Measurements from ENCODE around the gene DZIP1.
"Not testable (repeated sequence)": the region's sequence is repeated elsewhere in the genome, so short reads cannot be mapped to it uniquely, and the experiment has no call there.

The DZIP1 gene

DNA sequence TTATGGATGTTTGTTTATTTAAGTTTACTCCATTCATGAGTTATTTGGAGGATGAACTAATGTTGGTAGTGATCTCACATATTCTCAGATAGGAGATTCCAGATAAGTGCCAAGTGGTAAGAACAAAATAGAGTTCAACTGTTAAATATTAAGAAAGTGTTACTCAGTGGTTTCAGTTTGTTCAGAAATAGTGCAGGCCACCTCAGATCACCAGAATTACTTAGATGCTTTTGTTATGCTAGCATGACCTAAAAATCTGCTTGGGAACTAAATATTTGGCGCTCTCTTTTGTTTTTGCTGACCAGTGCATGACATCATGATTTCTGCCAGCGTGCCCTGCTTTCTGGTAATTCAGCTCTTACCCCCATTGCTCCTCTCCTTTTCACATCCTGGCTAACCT lies 76.4 kb downstream of the DZIP1 start:
- no peak for TF ChIP-seq EZH2phosphoT487 (IDR thresholded peaks at IDR 0.05; ENCODE audit: low read depth)
- no peak for TF ChIP-seq CTCF (IDR thresholded peaks at IDR 0.05; ENCODE audit: low read depth, low read length)
- H3K36me3 ChIP-seq (replicated peaks; ENCODE audit: low read depth, low read length): no peaks in the 10 kb centered on the region

DNA sequence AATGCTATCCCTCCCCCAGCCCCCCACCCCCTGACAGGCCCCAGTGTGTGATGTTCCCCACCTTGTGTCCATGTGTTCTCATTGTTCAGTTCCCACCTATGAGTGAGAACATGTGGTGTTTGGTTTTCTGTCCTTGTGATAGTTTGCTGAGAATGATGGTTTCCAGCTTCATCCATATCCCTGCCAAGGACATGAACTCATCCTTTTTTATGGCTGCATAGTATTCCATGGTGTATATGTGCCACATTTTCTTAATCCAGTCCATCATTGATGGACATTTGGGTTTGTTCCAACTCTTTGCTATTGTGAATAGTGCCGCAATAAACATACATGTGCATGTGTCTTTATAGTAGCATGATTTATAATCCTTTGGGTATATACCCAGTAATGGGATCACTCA lies 78.7 kb downstream of the DZIP1 start:
- H3K9ac ChIP-seq (ENCODE audit: low read length); H3K79me2 ChIP-seq (ENCODE audit: low read length); H4K20me1 ChIP-seq (ENCODE audit: insufficient read depth, low read length); H3K4me2 ChIP-seq (ENCODE audit: low read length); H3K9me3 ChIP-seq (ENCODE audit: insufficient read depth, low read length); H2AFZ ChIP-seq (ENCODE audit: low read depth, low read length); H3K4me1 ChIP-seq (ENCODE audit: low read length); H3K36me3 ChIP-seq (replicated peaks; ENCODE audit: low read depth, low read length); H3K27ac ChIP-seq (ENCODE audit: low read length); H3K4me3 ChIP-seq (ENCODE audit: low read length): not testable (repeated sequence)
- peaks cover 22% of the 10 kb centered on the region for H3K27me3 ChIP-seq (ENCODE audit: low read depth, low read length)

More for the DNA sequence above, 76.4 kb downstream of the DZIP1 start:
- Histone ChIP-seq H3K9me3 (ENCODE audit: insufficient read depth, low read length) (no peaks in the 10 kb centered on the region), H4K20me1 (ENCODE audit: insufficient read depth, low read length) (no peaks in the 10 kb centered on the region), H3K4me2 (ENCODE audit: low read length) (no peak overlapping the region), H2AFZ (ENCODE audit: low read depth, low read length) (no peak overlapping the region), H3K9ac (ENCODE audit: low read length) (no peak overlapping the region), H3K4me3 (ENCODE audit: low read length) (no peak overlapping the region), H3K27ac (ENCODE audit: low read length) (no peak overlapping the region), H3K27me3 (ENCODE audit: low read depth, low read length) (peaks cover 38% of the 10 kb centered on the region), H3K4me1 (ENCODE audit: low read length) (no peaks in the 10 kb centered on the region), H3K79me2 (ENCODE audit: low read length) (no peaks in the 10 kb centered on the region)

DNA sequence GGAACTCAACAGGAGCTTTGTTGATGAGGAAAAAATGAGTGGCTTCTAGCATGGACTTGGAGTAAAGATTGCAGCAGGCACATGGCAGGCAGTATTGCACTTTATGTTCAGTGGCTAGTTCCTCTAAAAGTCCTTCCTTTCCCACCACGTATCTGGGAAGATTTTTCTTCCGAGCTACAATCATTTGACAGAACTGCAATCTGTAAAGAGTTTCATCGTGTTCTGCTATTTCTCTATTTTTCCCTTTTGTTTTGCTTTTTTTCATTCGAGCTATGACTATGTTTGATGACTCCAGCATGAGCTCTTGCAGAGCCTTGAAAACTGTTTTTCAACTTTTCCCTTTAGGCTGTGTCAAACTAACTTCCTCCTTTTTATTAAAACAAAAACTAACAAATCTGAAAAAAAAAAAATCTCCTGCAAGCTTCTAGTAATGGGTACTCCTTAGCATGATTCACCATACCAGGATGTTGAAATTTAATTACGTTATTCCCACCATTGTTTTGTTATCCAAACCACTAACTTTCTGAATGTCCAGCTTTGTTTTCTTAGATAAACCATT lies 79.7 kb downstream of the DZIP1 start:
- Histone ChIP-seq H3K27ac (ENCODE audit: low read length) (no peak overlapping the region), H3K4me3 (ENCODE audit: low read length) (no peak overlapping the region), H3K9ac (ENCODE audit: low read length) (no peak overlapping the region), H3K79me2 (ENCODE audit: low read length) (no peaks in the 10 kb centered on the region), H2AFZ (ENCODE audit: low read depth, low read length) (no peak overlapping the region), H3K9me3 (ENCODE audit: insufficient read depth, low read length) (no peaks in the 10 kb centered on the region), H4K20me1 (ENCODE audit: insufficient read depth, low read length) (no peaks in the 10 kb centered on the region), H3K4me1 (ENCODE audit: low read length) (no peaks in the 10 kb centered on the region), H3K4me2 (ENCODE audit: low read length) (no peak overlapping the region), H3K36me3 (replicated peaks; ENCODE audit: low read depth, low read length) (no peaks in the 10 kb centered on the region), H3K27me3 (ENCODE audit: low read depth, low read length) (peaks cover 29% of the 10 kb centered on the region)
- TF ChIP-seq CTCF (IDR thresholded peaks at IDR 0.05; ENCODE audit: low read depth, low read length) (no peak), EZH2phosphoT487 (IDR thresholded peaks at IDR 0.05; ENCODE audit: low read depth) (no peak)

- H3K27me3 ChIP-seq (ENCODE audit: low read depth, low read length): peaks cover 35% of the 10 kb centered on the region
- no peak overlapping the region for H3K4me2 ChIP-seq (ENCODE audit: low read length)
- no peaks in the 10 kb centered on the region for H3K36me3 ChIP-seq (replicated peaks; ENCODE audit: low read depth, low read length)
- H3K27ac ChIP-seq (ENCODE audit: low read length): no peak overlapping the region
- H3K79me2 ChIP-seq (ENCODE audit: low read length): no peaks in the 10 kb centered on the region
- H3K9me3 ChIP-seq (ENCODE audit: insufficient read depth, low read length): no peaks in the 10 kb centered on the region
- H4K20me1 ChIP-seq (ENCODE audit: insufficient read depth, low read length): no peaks in the 10 kb centered on the region
- no peak overlapping the region for H3K4me3 ChIP-seq (ENCODE audit: low read length)
- no peaks in the 10 kb centered on the region for H3K4me1 ChIP-seq (ENCODE audit: low read length)
- H3K9ac ChIP-seq (ENCODE audit: low read length): no peak overlapping the region
- no peak overlapping the region for H2AFZ ChIP-seq (ENCODE audit: low read depth, low read length)
- TF ChIP-seq CTCF (IDR thresholded peaks at IDR 0.05; ENCODE audit: low read depth, low read length): no peak
Observed at GRCh38 chr13:95564091-95564490, 80.4 kb downstream of the DZIP1 start.

GRCh38 chr13:95560387-95560786 lies 84.1 kb downstream of the DZIP1 start:
- no peaks in the 10 kb centered on the region for H3K36me3 ChIP-seq (replicated peaks; ENCODE audit: low read depth, low read length)
- no peak overlapping the region for H2AFZ ChIP-seq (ENCODE audit: low read depth, low read length)
- no peak overlapping the region for H3K27ac ChIP-seq (ENCODE audit: low read length)
- no peaks in the 10 kb centered on the region for H4K20me1 ChIP-seq (ENCODE audit: insufficient read depth, low read length)
- H3K79me2 ChIP-seq (ENCODE audit: low read length): no peaks in the 10 kb centered on the region
- H3K4me2 ChIP-seq (ENCODE audit: low read length): no peak overlapping the region
- no peaks in the 10 kb centered on the region for H3K9me3 ChIP-seq (ENCODE audit: insufficient read depth, low read length)
- no peaks in the 10 kb centered on the region for H3K4me1 ChIP-seq (ENCODE audit: low read length)
- no peak overlapping the region for H3K9ac ChIP-seq (ENCODE audit: low read length)
- H3K27me3 ChIP-seq (ENCODE audit: low read depth, low read length): peaks cover 53% of the 10 kb centered on the region
- H3K4me3 ChIP-seq (ENCODE audit: low read length): no peak overlapping the region
- TF ChIP-seq CTCF (IDR thresholded peaks at IDR 0.05; ENCODE audit: low read depth, low read length): no peak
- no peak for TF ChIP-seq EZH2phosphoT487 (IDR thresholded peaks at IDR 0.05; ENCODE audit: low read depth)
